RWPE2 (cell line): ENCODE data around the gene CROCC2.

ENCODE experiments used
- ATAC-seq: fragments of 200-7000 bp; cut with Tn5 transposase; 3 replicates; pipeline ENCODE4 v1.9.1; 2021; ENCODE audit warnings: low read depth
- DNase-seq: peaks from one replicate; pipeline ENCODE4 v3.0.0-alpha.2; 2020; ENCODE audit warnings: low spot score
- H3K27ac ChIP-seq: fragments of 450-650 bp; 2 replicates; pipeline ENCODE4 v1.5.1; 2017; ENCODE audit warnings: mild to moderate bottlenecking; ENCODE audit not compliant: poor library complexity, severe bottlenecking
- H3K27me3 ChIP-seq: fragments of 250-450 bp; sonication (Bioruptor Pico); 2 replicates; pipeline ENCODE4 v1.5.1; 2021; ENCODE audit warnings: mild to moderate bottlenecking, moderate library complexity; ENCODE audit not compliant: insufficient read depth, poor library complexity, severe bottlenecking
- H3K36me3 ChIP-seq: fragments of 250-450 bp; sonication (Bioruptor Pico); 2 replicates; pipeline ENCODE4 v1.5.1; 2020; ENCODE audit warnings: low read depth, mild to moderate bottlenecking, moderate library complexity
- H3K4me1 ChIP-seq: fragments of 250-450 bp; sonication (Bioruptor Pico); 2 replicates; pipeline ENCODE4 v1.5.1; 2021; ENCODE audit warnings: mild to moderate bottlenecking, moderate library complexity; ENCODE audit not compliant: insufficient read depth, poor library complexity, severe bottlenecking
- H3K4me3 ChIP-seq: fragments of 250-450 bp; sonication (Bioruptor Pico); 2 replicates; pipeline ENCODE4 v1.5.1; 2021; ENCODE audit warnings: mild to moderate bottlenecking, moderate library complexity; ENCODE audit not compliant: severe bottlenecking
- H3K9me3 ChIP-seq: fragments of 250-450 bp; sonication (Bioruptor Pico); 2 replicates; pipeline ENCODE4 v1.5.1; 2021; ENCODE audit warnings: mild to moderate bottlenecking, moderate library complexity; ENCODE audit not compliant: severe bottlenecking
- TF ChIP-seq, protein P1 (sequence below): fragments of 450-650 bp; IDR thresholded peaks from one replicate; pipeline ENCODE4 v1.5.1; 2017; ENCODE audit warnings: mild to moderate bottlenecking, moderate library complexity; ENCODE audit not compliant: poor library complexity, severe bottlenecking

CROCC2 gene

GRCh38 chr2:240999873-241000541, 93.9 kb downstream of the CROCC2 start:
- no peak overlapping the region for H3K4me3 ChIP-seq
- DNase-seq (peak; percentile 61), ATAC-seq (no peak)
- no peaks in the 10 kb centered on the region for H3K4me1 ChIP-seq
- TF ChIP-seq, protein P1, sequence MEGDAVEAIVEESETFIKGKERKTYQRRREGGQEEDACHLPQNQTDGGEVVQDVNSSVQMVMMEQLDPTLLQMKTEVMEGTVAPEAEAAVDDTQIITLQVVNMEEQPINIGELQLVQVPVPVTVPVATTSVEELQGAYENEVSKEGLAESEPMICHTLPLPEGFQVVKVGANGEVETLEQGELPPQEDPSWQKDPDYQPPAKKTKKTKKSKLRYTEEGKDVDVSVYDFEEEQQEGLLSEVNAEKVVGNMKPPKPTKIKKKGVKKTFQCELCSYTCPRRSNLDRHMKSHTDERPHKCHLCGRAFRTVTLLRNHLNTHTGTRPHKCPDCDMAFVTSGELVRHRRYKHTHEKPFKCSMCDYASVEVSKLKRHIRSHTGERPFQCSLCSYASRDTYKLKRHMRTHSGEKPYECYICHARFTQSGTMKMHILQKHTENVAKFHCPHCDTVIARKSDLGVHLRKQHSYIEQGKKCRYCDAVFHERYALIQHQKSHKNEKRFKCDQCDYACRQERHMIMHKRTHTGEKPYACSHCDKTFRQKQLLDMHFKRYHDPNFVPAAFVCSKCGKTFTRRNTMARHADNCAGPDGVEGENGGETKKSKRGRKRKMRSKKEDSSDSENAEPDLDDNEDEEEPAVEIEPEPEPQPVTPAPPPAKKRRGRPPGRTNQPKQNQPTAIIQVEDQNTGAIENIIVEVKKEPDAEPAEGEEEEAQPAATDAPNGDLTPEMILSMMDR, result no peak
- H3K27me3 ChIP-seq, result peaks cover 6% of the 10 kb centered on the region
- no peak overlapping the region for H3K27ac ChIP-seq
- H3K36me3 ChIP-seq, result no peaks in the 10 kb centered on the region
- H3K9me3 ChIP-seq, result peaks cover 5% of the 10 kb centered on the region

DNA sequence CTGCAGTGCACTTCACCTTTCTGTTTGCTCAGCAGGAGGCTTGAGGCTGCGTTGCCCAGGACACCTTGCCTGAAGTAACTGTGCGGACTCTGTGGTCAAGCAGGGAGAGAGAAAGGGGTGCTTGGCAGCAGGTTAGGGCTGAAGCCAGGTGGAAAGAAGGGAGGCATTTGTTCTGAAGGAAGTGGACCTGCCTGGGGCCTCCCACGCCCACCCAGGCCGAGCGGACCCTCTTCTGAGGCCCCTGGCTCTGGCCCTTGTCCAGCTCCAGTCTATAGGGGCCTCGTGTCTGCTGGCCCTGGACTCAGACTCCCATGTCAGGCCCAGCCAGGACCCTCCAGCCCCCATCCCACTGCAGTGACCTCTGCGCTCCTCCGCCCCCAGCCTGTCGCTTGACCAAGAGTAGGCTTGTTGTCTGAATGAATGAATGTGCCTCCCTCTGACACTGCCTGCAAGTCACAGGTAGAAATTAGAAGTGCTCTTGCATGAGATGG, 94.7 kb downstream of the CROCC2 start:
- DNase-seq (no peak), ATAC-seq (no peak)
- Histone ChIP-seq H3K4me1 (no peaks in the 10 kb centered on the region), H3K27ac (no peak overlapping the region), H3K36me3 (no peaks in the 10 kb centered on the region), H3K9me3 (peaks cover 7% of the 10 kb centered on the region), H3K4me3 (no peak overlapping the region), H3K27me3 (peaks cover 6% of the 10 kb centered on the region)
- TF ChIP-seq, protein P1, result no peak

- ATAC-seq, result no peak
- TF ChIP-seq, protein P1, result no peak
- peak; percentile 47 for DNase-seq
- H3K4me3 ChIP-seq, result no peak overlapping the region
- H3K27me3 ChIP-seq, result peaks cover 6% of the 10 kb centered on the region
- no peaks in the 10 kb centered on the region for H3K4me1 ChIP-seq
- peaks cover 7% of the 10 kb centered on the region for H3K9me3 ChIP-seq
- H3K36me3 ChIP-seq, result no peaks in the 10 kb centered on the region
- H3K27ac ChIP-seq, result no peak overlapping the region
These were observed 95.5 kb downstream of the CROCC2 start for GRCh38 chr2:241001413-241002274.

DNA sequence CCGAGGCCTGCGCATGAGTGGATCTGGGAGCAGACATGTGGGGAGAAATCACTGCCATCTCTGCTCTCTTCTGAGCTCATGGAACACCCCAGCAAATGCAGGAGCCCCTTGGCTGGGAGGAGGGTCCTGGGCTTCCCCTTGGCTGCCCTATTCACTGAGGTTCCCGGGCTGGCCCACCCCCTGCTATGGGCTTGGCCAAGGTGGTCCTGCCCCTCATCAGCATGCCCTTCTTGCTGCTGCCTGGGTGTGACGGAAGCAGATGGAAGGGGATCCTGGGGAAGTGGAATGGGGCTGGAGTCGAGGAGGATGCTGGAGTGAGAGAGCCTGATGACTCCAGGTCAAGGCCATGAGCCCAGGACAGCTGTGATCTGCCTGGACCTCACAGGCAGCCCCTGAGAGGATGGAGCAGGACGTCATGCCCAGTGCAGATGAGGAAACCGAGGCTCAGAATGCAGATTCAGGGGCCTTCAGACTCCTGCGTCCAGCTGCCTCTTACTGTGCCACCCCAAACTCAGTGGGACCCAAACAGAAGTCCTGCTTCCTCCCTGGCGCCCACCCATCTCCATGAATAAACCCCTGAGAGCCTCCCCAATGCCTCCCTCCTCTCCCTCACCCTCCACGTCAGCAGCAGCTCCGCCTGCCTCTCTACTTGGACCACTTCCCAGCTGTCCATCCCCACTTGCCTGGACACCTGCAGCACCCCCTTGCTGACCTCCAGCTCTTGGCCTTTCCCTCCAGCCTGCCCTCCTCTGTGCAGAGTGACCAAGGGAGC, 96.3 kb downstream of the CROCC2 start:
- TF ChIP-seq, protein P1, result no peak
- peaks cover 7% of the 10 kb centered on the region for H3K9me3 ChIP-seq
- no peak overlapping the region for H3K4me3 ChIP-seq
- H3K27ac ChIP-seq, result no peak overlapping the region
- H3K4me1 ChIP-seq, result no peaks in the 10 kb centered on the region
- H3K36me3 ChIP-seq, result no peaks in the 10 kb centered on the region
- peaks cover 6% of the 10 kb centered on the region for H3K27me3 ChIP-seq
- DNase-seq (no peak), ATAC-seq (no peak)
